Measurements from ENCODE around the gene HOXB5. TPM values are rescaled to one million over a fixed set of nuclear protein-coding genes. Genes with fewer than 3 reads are reported as not detected.

Gene HOXB5
- total and polyA plus RNA-seq, 2 donors (not counting 1 experiment from before 2014, with no cell fraction given) = not detected

DNA sequence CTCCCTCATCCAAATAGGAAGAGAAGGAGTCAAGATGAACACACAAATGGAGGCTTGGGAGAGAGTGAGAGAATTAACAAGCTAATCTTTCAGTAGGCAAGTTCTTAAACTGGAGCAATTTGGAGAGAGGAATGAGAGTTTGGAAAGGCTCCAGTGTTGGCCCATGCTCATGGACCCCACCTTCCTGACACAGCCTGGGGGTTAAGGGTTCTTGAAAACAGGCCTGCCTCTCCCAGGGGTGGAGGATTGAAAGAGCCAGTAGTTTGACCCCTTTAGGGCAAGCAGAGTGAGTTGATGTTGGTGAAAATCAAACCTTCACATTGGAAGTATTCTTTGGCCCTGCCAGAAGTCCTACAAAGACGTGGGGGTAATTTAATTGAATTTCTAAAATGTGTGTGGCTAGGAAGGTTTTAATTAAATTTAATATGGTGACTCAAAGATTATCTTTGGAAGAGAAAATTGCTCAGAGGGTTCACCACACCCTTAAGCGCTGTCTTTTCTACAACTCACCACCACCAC, 9.3 kb downstream of the HOXB5 start:
- WGBS (ENCODE audit: insufficient coverage) = 80% methylated on average over 1 of the region's 2 CpGs
- Histone ChIP-seq H3K79me2 (ENCODE audit: control insufficient read depth, insufficient read depth, low read length) (no peaks in the 10 kb centered on the region), H3K36me3 (replicated peaks in 1 of 2; ENCODE audit: control extremely low read depth in 1 of 2, control insufficient read depth in 1 of 2, extremely low read depth in 1 of 2, insufficient read depth in 2 of 2, low read length in 1 of 2) (no peaks in the 10 kb centered on the region), H3K9ac (ENCODE audit: low read length) (no peak overlapping the region), H3K27ac (ENCODE audit: low read length in 2 of 2) (no peak overlapping the region), H3K4me1 (ENCODE audit: control insufficient read depth in 2 of 2, insufficient read depth in 2 of 2, low read length in 2 of 2) (peaks cover 45 to 57% of the 10 kb centered on the region in 2 donors), H3K4me2 (replicated peaks; ENCODE audit: low read depth, low read length, poor library complexity, severe bottlenecking) (no peak overlapping the region), H2AFZ (ENCODE audit: insufficient read depth, low read depth, low read length, poor library complexity, severe bottlenecking) (no peak overlapping the region), H3K4me3 (ENCODE audit: control extremely low read depth in 1 of 5, extremely low read depth in 1 of 5, insufficient read depth in 1 of 5, low read depth in 2 of 5, low read length in 4 of 5) (no peak overlapping the region), H3K9me3 (ENCODE audit: control extremely low read depth in 1 of 3, control insufficient read depth in 2 of 3, insufficient read depth in 1 of 3, low read length in 2 of 3) (peaks cover 0 to 23% (median 0%) of the 10 kb centered on the region in 3 donors), H4K20me1 (ENCODE audit: control insufficient read depth, insufficient read depth, low read length, poor library complexity, severe bottlenecking) (peaks cover 4% of the 10 kb centered on the region), H3K27me3 (replicated peaks in 1 of 4; ENCODE audit: control extremely low read depth in 1 of 4, control insufficient read depth in 3 of 4, insufficient read depth in 4 of 4, low read length in 3 of 4) (peaks cover 0 to 99% (median 90%) of the 10 kb centered on the region in 4 experiments)
- intact Hi-C loops (cut with micrococcal nuclease) = no loop called here
- CTCF ChIA-PET = interaction anchor here (0.9 to 2.2 kb wide), 3 partner anchors 29 to 248 kb away, joined by 4 to 20 read pairs (median 4); no protein-coding TSS in a partner anchor
- ATAC-seq (ENCODE audit: low read depth) = no peak
- Mint-ChIP-seq H3K27ac (no peak overlapping the region), H3K4me1 (peaks cover 44% of the 10 kb centered on the region), H3K9me3 (ENCODE audit: insufficient read depth) (no peaks in the 10 kb centered on the region), H3K4me3 (peak overlapping the region; percentile 97), H3K27me3 (peaks cover 94% of the 10 kb centered on the region)
- DNase-seq = no peak
- POLR2A ChIA-PET = no interaction called here
- TF ChIP-seq EZH2 (IDR thresholded peaks at IDR 0.05; ENCODE audit: borderline replicate concordance, insufficient read depth, low read depth, low read length, poor library complexity, severe bottlenecking) = no peak
- TF ChIP-seq CTCF (IDR thresholded peaks at IDR 0.05) = no peak

- ChIA-PET POLR2A (no interaction called here), CTCF (interaction anchor here (0.9 to 2.2 kb wide), 3 partner anchors 29 to 248 kb away, joined by 4 to 20 read pairs (median 4); no protein-coding TSS in a partner anchor)
- Histone ChIP-seq H3K9ac (ENCODE audit: low read length) (no peak overlapping the region), H3K36me3 (replicated peaks in 1 of 2; ENCODE audit: control extremely low read depth in 1 of 2, control insufficient read depth in 1 of 2, extremely low read depth in 1 of 2, insufficient read depth in 2 of 2, low read length in 1 of 2) (no peaks in the 10 kb centered on the region), H3K4me3 (ENCODE audit: control extremely low read depth in 1 of 5, extremely low read depth in 1 of 5, insufficient read depth in 1 of 5, low read depth in 2 of 5, low read length in 4 of 5) (no peak overlapping the region), H3K4me1 (ENCODE audit: control insufficient read depth in 2 of 2, insufficient read depth in 2 of 2, low read length in 2 of 2) (peaks cover 50 to 60% of the 10 kb centered on the region in 2 donors), H3K79me2 (ENCODE audit: control insufficient read depth, insufficient read depth, low read length) (no peaks in the 10 kb centered on the region), H3K9me3 (ENCODE audit: control extremely low read depth in 1 of 3, control insufficient read depth in 2 of 3, insufficient read depth in 1 of 3, low read length in 2 of 3) (peaks cover 0 to 27% (median 0%) of the 10 kb centered on the region in 3 donors), H3K4me2 (replicated peaks; ENCODE audit: low read depth, low read length, poor library complexity, severe bottlenecking) (no peak overlapping the region), H2AFZ (ENCODE audit: insufficient read depth, low read depth, low read length, poor library complexity, severe bottlenecking) (no peak overlapping the region), H3K27me3 (replicated peaks in 1 of 4; ENCODE audit: control extremely low read depth in 1 of 4, control insufficient read depth in 3 of 4, insufficient read depth in 4 of 4, low read length in 3 of 4) (peaks cover 0 to 99% (median 90%) of the 10 kb centered on the region in 4 experiments), H3K27ac (ENCODE audit: low read length in 2 of 2) (no peak overlapping the region), H4K20me1 (ENCODE audit: control insufficient read depth, insufficient read depth, low read length, poor library complexity, severe bottlenecking) (peaks cover 4% of the 10 kb centered on the region)
- no peak for TF ChIP-seq CTCF (IDR thresholded peaks at IDR 0.05)
- TF ChIP-seq EZH2 (IDR thresholded peaks at IDR 0.05; ENCODE audit: borderline replicate concordance, insufficient read depth, low read depth, low read length, poor library complexity, severe bottlenecking) = no peak
- Mint-ChIP-seq H3K4me1 (peaks cover 49% of the 10 kb centered on the region), H3K9me3 (ENCODE audit: insufficient read depth) (no peaks in the 10 kb centered on the region), H3K4me3 (no peak overlapping the region), H3K27ac (no peak overlapping the region), H3K27me3 (peaks cover 94% of the 10 kb centered on the region)
- intact Hi-C loops (cut with micrococcal nuclease) = no loop called here
- DNase-seq (no peak), ATAC-seq (ENCODE audit: low read depth) (no peak)
- WGBS (ENCODE audit: insufficient coverage) = no CpG with 5 or more reads among the region's 3 CpGs
Measured at GRCh38 chr17:48583708-48584222, 9.8 kb downstream of the HOXB5 start.
